Subcutaneous adipose tissue (tissue), 4 donors: Measurements from ENCODE around the gene PBRM1. TPM values are rescaled to one million over a fixed set of nuclear protein-coding genes. Genes with fewer than 3 reads are reported as not detected.

ENCODE experiments used
- CTCF ChIP-seq: fragments of 450-650 bp; IDR thresholded peaks from one replicate; pipeline ENCODE4 v1.5.1; 2016; ENCODE audit warnings: low read depth, mild to moderate bottlenecking, control low read depth, antibody characterized with exemption, moderate library complexity
- total RNA-seq, 4 donors: library from RNA; depleted of rRNA; stranded (reverse); fragments of >200 nt; gene quantifications; one replicate each; pipeline ENCODE4 v1.1.0, GENCODE V29; 2016

PBRM1 gene
- total RNA-seq, 4 donors from 2014 or later, result 92.7 to 125 (median 104) TPM

GRCh38 chr3:52721730-52722008, 36.0 kb upstream of the PBRM1 start:
- no peak for TF ChIP-seq CTCF

- TF ChIP-seq CTCF, result no peak
Observed at GRCh38 chr3:52721002-52721729, 35.5 kb upstream of the PBRM1 start.

GRCh38 chr3:52719618-52720017, 33.9 kb upstream of the PBRM1 start:
- TF ChIP-seq CTCF, result no peak

- no peak for TF ChIP-seq CTCF
Observed at GRCh38 chr3:52715714-52716305, 30.1 kb upstream of the PBRM1 start.

GRCh38 chr3:52714335-52715302, 28.9 kb upstream of the PBRM1 start:
- TF ChIP-seq CTCF, result no peak

GRCh38 chr3:52712291-52713212, 26.8 kb upstream of the PBRM1 start:
- no peak for TF ChIP-seq CTCF
